ENCODE data around the gene MAD1L1. TPM values are rescaled to one million over a fixed set of nuclear protein-coding genes. Genes with fewer than 3 reads are reported as not detected.

MAD1L1 gene
- total and polyA plus RNA-seq, 2 of the 13 experiments (the other 11 are each of a cell fraction or from before 2014, with no cell fraction given): 17.4 to 64.7 TPM

DNA sequence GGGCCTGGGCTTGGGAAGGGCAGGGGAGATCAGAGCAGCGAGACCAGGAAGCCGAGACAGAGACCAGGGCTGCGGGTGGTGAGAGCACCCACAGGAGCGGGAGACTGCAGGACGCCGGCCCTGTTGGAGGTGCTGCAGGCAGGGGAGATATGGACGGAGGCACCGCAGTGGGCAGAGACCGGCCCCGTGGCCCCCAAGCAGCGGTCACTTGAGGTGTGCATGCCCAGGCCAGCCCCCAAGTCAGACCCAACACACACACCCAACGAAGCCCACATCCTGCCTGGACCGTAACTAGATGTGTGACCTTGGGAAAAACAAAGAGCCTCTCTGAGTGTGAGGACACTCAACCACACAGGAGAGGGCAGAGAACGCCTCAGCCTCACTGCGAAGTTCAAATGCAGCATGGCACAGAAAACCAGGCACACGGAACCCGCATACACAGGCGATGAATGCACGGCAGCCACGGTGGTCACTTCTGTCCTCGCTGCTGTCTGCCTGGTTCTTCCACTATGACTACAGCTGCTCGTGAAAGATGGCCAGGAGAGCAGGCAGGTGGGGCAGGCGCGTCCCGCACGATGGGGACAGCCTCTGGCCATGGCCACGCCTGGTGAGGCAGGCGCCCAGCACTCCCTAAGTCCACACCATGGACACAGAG, 214.7 kb downstream of the MAD1L1 start:
- Histone ChIP-seq H3K9ac (ENCODE audit: insufficient read depth, low read depth, low read length) (no peak overlapping the region), H3K27me3 (ENCODE audit: control insufficient read depth in 1 of 2, insufficient read depth in 2 of 2, low read length in 2 of 2) (no peaks in the 10 kb centered on the region), H3K27ac (ENCODE audit: extremely low read length, insufficient read depth, low read length) (peak overlapping the region; percentile 30), H3K4me3 (replicated peaks in 1 of 3; ENCODE audit: insufficient read depth in 1 of 3, low read depth in 2 of 3, low read length in 3 of 3) (no peak overlapping the region), H4K20me1 (ENCODE audit: insufficient read depth, low read length) (no peaks in the 10 kb centered on the region), H3K9me3 (ENCODE audit: low read length) (no peaks in the 10 kb centered on the region), H3K4me1 (ENCODE audit: insufficient read depth, low read length) (peaks cover 23% of the 10 kb centered on the region), H3K4me2 (ENCODE audit: low read depth, low read length) (peak overlapping the region; percentile 27; the same call in 1 of the 2 replicates), H3K36me3 (replicated peaks in 1 of 2; ENCODE audit: control insufficient read depth in 1 of 2, insufficient read depth in 2 of 2, low read length in 2 of 2) (peaks cover 2 to 12% of the 10 kb centered on the region in 2 experiments; a peak in 3 of 5 replicates), H3K79me2 (ENCODE audit: insufficient read depth, low read length) (peaks cover 2% of the 10 kb centered on the region), H2AFZ (ENCODE audit: low read length) (no peak overlapping the region)
- peak; percentile 76 for ATAC-seq
- BruUV-seq (replicated peaks): no TSS peak
- ChIA-PET CTCF (ENCODE audit: low intra/inter-chr PET ratio, low total read pairs) (no interaction called here), POLR2A (no interaction called here)
- WGBS (ENCODE audit: low lambda C conversion rate): 78% methylated on average over 19 of the region's 28 CpGs
- in situ Hi-C loops (cut with HindIII; ENCODE audit: extremely low pct_ligation_motif_present, low pct_unique_long_range_greater_than_20kb) (no loop called here), intact Hi-C loops (cut with micrococcal nuclease; ENCODE audit: unreplicated experiment) (no loop called here)
- FAIRE-seq: no peak
- DNase-seq (ENCODE audit: low spot score): peak; percentile 56
- peak; percentile 38; the same call in 1 of the 2 replicates for TF ChIP-seq ETV5 (CRISPR knock-in tag; IDR thresholded peaks at IDR 0.05; ENCODE audit: borderline replicate concordance)
- no peak for TF ChIP-seq KDM5A (IDR thresholded peaks at IDR 0.05; ENCODE audit: borderline replicate concordance, low read length)
- TF ChIP-seq ZNF546 (CRISPR knock-in tag; conservative IDR thresholded peaks at IDR 0.05): no peak
- TF ChIP-seq, protein P1, sequence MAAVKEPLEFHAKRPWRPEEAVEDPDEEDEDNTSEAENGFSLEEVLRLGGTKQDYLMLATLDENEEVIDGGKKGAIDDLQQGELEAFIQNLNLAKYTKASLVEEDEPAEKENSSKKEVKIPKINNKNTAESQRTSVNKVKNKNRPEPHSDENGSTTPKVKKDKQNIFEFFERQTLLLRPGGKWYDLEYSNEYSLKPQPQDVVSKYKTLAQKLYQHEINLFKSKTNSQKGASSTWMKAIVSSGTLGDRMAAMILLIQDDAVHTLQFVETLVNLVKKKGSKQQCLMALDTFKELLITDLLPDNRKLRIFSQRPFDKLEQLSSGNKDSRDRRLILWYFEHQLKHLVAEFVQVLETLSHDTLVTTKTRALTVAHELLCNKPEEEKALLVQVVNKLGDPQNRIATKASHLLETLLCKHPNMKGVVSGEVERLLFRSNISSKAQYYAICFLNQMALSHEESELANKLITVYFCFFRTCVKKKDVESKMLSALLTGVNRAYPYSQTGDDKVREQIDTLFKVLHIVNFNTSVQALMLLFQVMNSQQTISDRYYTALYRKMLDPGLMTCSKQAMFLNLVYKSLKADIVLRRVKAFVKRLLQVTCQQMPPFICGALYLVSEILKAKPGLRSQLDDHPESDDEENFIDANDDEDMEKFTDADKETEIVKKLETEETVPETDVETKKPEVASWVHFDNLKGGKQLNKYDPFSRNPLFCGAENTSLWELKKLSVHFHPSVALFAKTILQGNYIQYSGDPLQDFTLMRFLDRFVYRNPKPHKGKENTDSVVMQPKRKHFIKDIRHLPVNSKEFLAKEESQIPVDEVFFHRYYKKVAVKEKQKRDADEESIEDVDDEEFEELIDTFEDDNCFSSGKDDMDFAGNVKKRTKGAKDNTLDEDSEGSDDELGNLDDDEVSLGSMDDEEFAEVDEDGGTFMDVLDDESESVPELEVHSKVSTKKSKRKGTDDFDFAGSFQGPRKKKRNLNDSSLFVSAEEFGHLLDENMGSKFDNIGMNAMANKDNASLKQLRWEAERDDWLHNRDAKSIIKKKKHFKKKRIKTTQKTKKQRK (IDR thresholded peaks at IDR 0.05; ENCODE audit: low read length): no peak
- no peak for TF ChIP-seq GABPA (IDR thresholded peaks at IDR 0.05; ENCODE audit: low read depth, low read length)
- no peak for TF ChIP-seq GABPA (CRISPR knock-in tag; IDR thresholded peaks at IDR 0.05; ENCODE audit: low read depth)
- TF ChIP-seq, protein P2, sequence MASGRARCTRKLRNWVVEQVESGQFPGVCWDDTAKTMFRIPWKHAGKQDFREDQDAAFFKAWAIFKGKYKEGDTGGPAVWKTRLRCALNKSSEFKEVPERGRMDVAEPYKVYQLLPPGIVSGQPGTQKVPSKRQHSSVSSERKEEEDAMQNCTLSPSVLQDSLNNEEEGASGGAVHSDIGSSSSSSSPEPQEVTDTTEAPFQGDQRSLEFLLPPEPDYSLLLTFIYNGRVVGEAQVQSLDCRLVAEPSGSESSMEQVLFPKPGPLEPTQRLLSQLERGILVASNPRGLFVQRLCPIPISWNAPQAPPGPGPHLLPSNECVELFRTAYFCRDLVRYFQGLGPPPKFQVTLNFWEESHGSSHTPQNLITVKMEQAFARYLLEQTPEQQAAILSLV (CRISPR knock-in tag; IDR thresholded peaks at IDR 0.05; ENCODE audit: borderline replicate concordance): no peak
- TF ChIP-seq, protein P3, sequence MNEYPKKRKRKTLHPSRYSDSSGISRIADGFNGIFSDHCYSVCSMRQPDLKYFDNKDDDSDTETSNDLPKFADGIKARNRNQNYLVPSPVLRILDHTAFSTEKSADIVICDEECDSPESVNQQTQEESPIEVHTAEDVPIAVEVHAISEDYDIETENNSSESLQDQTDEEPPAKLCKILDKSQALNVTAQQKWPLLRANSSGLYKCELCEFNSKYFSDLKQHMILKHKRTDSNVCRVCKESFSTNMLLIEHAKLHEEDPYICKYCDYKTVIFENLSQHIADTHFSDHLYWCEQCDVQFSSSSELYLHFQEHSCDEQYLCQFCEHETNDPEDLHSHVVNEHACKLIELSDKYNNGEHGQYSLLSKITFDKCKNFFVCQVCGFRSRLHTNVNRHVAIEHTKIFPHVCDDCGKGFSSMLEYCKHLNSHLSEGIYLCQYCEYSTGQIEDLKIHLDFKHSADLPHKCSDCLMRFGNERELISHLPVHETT (CRISPR knock-in tag; conservative IDR thresholded peaks at IDR 0.05): no peak
- no peak for TF ChIP-seq GATAD1 (CRISPR knock-in tag; IDR thresholded peaks at IDR 0.05)
- TF ChIP-seq MYNN (CRISPR knock-in tag; IDR thresholded peaks at IDR 0.05; ENCODE audit: low read depth): no peak
- no peak for TF ChIP-seq ARHGAP35 (CRISPR knock-in tag; IDR thresholded peaks at IDR 0.05; ENCODE audit: borderline replicate concordance)
- no peak for TF ChIP-seq PAWR (CRISPR knock-in tag; IDR thresholded peaks at IDR 0.05; ENCODE audit: borderline replicate concordance)
- TF ChIP-seq SETDB1 (CRISPR knock-in tag; IDR thresholded peaks at IDR 0.05; ENCODE audit: borderline replicate concordance): no peak
- no peak for TF ChIP-seq ZNF326 (CRISPR knock-in tag; IDR thresholded peaks at IDR 0.05; ENCODE audit: borderline replicate concordance)
- TF ChIP-seq HMG20B (CRISPR knock-in tag; conservative IDR thresholded peaks at IDR 0.05): no peak
- TF ChIP-seq NBN (conservative IDR thresholded peaks at IDR 0.05): no peak
- no peak for TF ChIP-seq YY1 (IDR thresholded peaks at IDR 0.05; ENCODE audit: insufficient read depth, insufficient replicate concordance, low read depth, low read length)
- TF ChIP-seq POLR2AphosphoS5 (IDR thresholded peaks at IDR 0.05; ENCODE audit: low read depth, low read length): no peak
- TF ChIP-seq, protein P4, sequence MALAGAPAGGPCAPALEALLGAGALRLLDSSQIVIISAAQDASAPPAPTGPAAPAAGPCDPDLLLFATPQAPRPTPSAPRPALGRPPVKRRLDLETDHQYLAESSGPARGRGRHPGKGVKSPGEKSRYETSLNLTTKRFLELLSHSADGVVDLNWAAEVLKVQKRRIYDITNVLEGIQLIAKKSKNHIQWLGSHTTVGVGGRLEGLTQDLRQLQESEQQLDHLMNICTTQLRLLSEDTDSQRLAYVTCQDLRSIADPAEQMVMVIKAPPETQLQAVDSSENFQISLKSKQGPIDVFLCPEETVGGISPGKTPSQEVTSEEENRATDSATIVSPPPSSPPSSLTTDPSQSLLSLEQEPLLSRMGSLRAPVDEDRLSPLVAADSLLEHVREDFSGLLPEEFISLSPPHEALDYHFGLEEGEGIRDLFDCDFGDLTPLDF (CRISPR knock-in tag; IDR thresholded peaks at IDR 0.05): no peak

All from HepG2 (cell line).